ENCODE results near the gene SUSD4.

- TF ChIP-seq CBFB (CRISPR knock-in tag; IDR thresholded peaks at IDR 0.05) = no peak
- no peak for TF ChIP-seq HDAC2 (IDR thresholded peaks at IDR 0.05)
- no peak for TF ChIP-seq SMARCA4 (IDR thresholded peaks at IDR 0.05)
- no peak for TF ChIP-seq EGR1 (conservative IDR thresholded peaks at IDR 0.05)
- TF ChIP-seq, protein P1, sequence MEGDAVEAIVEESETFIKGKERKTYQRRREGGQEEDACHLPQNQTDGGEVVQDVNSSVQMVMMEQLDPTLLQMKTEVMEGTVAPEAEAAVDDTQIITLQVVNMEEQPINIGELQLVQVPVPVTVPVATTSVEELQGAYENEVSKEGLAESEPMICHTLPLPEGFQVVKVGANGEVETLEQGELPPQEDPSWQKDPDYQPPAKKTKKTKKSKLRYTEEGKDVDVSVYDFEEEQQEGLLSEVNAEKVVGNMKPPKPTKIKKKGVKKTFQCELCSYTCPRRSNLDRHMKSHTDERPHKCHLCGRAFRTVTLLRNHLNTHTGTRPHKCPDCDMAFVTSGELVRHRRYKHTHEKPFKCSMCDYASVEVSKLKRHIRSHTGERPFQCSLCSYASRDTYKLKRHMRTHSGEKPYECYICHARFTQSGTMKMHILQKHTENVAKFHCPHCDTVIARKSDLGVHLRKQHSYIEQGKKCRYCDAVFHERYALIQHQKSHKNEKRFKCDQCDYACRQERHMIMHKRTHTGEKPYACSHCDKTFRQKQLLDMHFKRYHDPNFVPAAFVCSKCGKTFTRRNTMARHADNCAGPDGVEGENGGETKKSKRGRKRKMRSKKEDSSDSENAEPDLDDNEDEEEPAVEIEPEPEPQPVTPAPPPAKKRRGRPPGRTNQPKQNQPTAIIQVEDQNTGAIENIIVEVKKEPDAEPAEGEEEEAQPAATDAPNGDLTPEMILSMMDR (IDR thresholded peaks at IDR 0.05 in 2 of 3, conservative IDR thresholded peaks at IDR 0.05 in 1 of 3; ENCODE audit: insufficient read depth in 2 of 3, low read depth in 1 of 3, low read length in 3 of 3) = no peak
- TF ChIP-seq PBX2 (CRISPR knock-in tag; IDR thresholded peaks at IDR 0.05; ENCODE audit: low read depth) = no peak
- no peak for TF ChIP-seq PBX2 (tag; conservative IDR thresholded peaks at IDR 0.05; ENCODE audit: low read depth)
- no peak for TF ChIP-seq GABPA (tag; conservative IDR thresholded peaks at IDR 0.05; ENCODE audit: low read depth)
- TF ChIP-seq HMG20B (CRISPR knock-in tag; IDR thresholded peaks at IDR 0.05) = no peak
- TF ChIP-seq ILK (tag; IDR thresholded peaks at IDR 0.05; ENCODE audit: borderline replicate concordance, low read depth) = no peak
- no peak for TF ChIP-seq GTF2A2 (tag; IDR thresholded peaks at IDR 0.05)
- TF ChIP-seq MXD1 (CRISPR knock-in tag; IDR thresholded peaks at IDR 0.05; ENCODE audit: borderline replicate concordance, poor library complexity, severe bottlenecking) = no peak
- TF ChIP-seq CEBPB (tag; IDR thresholded peaks at IDR 0.05) = no peak
- no peak for TF ChIP-seq HCFC1 (IDR thresholded peaks at IDR 0.05; ENCODE audit: low read depth, low read length)
- no peak for TF ChIP-seq EP300 (IDR thresholded peaks at IDR 0.05; ENCODE audit: low read length)
Measured at GRCh38 chr1:223226271-223226670, 137.7 kb downstream of the SUSD4 start.

Data from K562 (cell line).